Measurements from ENCODE around the gene AARSD1. TPM values are rescaled to one million over a fixed set of nuclear protein-coding genes. Genes with fewer than 3 reads are reported as not detected.

The AARSD1 gene
- total RNA-seq, 1 experiment from 2014 or later = 23.5 TPM

- H3K4me1 ChIP-seq (ENCODE audit: control insufficient read depth, insufficient read depth, low read length) = no peaks in the 10 kb centered on the region
- no peaks in the 10 kb centered on the region for H3K36me3 ChIP-seq (ENCODE audit: control insufficient read depth, insufficient read depth, low read length)
- DNase-seq (ENCODE audit: low read depth, low spot score) (no peak), ATAC-seq (no peak)
- CTCF ChIA-PET = no interaction called here
- H3K27ac ChIP-seq (ENCODE audit: low read length) = no peak overlapping the region
- in situ Hi-C loops (cut with HindIII; ENCODE audit: low pct_unique_long_range_greater_than_20kb, low sequenced_read_pairs) = no loop called here
- TF ChIP-seq SIN3A (IDR thresholded peaks at IDR 0.05; ENCODE audit: borderline replicate concordance, insufficient read depth, low read depth, low read length) (no peak), REST (IDR thresholded peaks at IDR 0.05; ENCODE audit: insufficient read depth in 1 of 2, low read depth in 2 of 2, low read length in 1 of 2) (no peak), POLR2AphosphoS5 (IDR thresholded peaks at IDR 0.05; ENCODE audit: low read depth, low read length) (no peak), TCF7L2 (IDR thresholded peaks at IDR 0.05; ENCODE audit: low read depth, low read length) (no peak), CTCF (IDR thresholded peaks at IDR 0.05) (no peak)
- intact Hi-C loops (cut with micrococcal nuclease; ENCODE audit: unreplicated experiment) = no loop called here
- BruUV-seq (replicated peaks) = no TSS peak
- no peaks in the 10 kb centered on the region for H3K9me3 ChIP-seq (ENCODE audit: control insufficient read depth, insufficient read depth, low read depth, low read length)
- POLR2A ChIA-PET = no interaction called here
- no peaks in the 10 kb centered on the region for H3K27me3 ChIP-seq (ENCODE audit: control insufficient read depth, insufficient read depth, low read length)
- no peak overlapping the region for H3K4me3 ChIP-seq (ENCODE audit: low read depth in 2 of 2, low read length in 2 of 2)
These were observed 14.0 kb downstream of the AARSD1 start for GRCh38 chr17:42950044-42950783.

DNA sequence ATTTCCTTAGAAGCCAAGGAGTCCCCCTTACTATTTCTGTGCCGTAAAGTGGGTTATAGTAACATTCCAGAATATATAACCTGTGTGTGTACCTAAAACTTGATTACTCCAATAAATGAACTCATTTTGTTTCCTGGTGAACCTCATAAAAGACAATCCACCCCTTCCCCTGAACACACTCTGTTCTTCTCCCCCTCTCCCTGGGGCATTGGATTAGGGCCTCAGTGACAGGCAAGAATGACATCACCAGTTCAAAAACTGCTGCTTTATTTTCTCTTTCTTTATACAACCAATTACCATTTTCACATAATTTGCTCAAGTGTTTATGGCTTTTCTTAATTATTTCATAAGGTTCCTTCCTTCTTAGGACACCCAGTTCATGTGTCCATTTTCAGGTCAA is 17.4 kb downstream of the AARSD1 start:
- ChIA-PET CTCF (no interaction called here), POLR2A (no interaction called here)
- Histone ChIP-seq H3K27me3 (ENCODE audit: control insufficient read depth, insufficient read depth, low read length) (no peaks in the 10 kb centered on the region), H3K27ac (ENCODE audit: low read length) (no peak overlapping the region), H3K4me3 (ENCODE audit: low read depth in 2 of 2, low read length in 2 of 2) (no peak overlapping the region), H3K9me3 (ENCODE audit: control insufficient read depth, insufficient read depth, low read depth, low read length) (no peaks in the 10 kb centered on the region), H3K4me1 (ENCODE audit: control insufficient read depth, insufficient read depth, low read length) (no peaks in the 10 kb centered on the region), H3K36me3 (ENCODE audit: control insufficient read depth, insufficient read depth, low read length) (no peaks in the 10 kb centered on the region)
- DNase-seq (ENCODE audit: low read depth, low spot score) (no peak), ATAC-seq (no peak)
- TF ChIP-seq SIN3A (IDR thresholded peaks at IDR 0.05; ENCODE audit: borderline replicate concordance, insufficient read depth, low read depth, low read length) (no peak), POLR2AphosphoS5 (IDR thresholded peaks at IDR 0.05; ENCODE audit: low read depth, low read length) (no peak), TCF7L2 (IDR thresholded peaks at IDR 0.05; ENCODE audit: low read depth, low read length) (no peak), REST (IDR thresholded peaks at IDR 0.05; ENCODE audit: insufficient read depth in 1 of 2, low read depth in 2 of 2, low read length in 1 of 2) (no peak), CTCF (IDR thresholded peaks at IDR 0.05) (no peak)
- no TSS peak for BruUV-seq (replicated peaks)
- intact Hi-C loops (cut with micrococcal nuclease; ENCODE audit: unreplicated experiment) (no loop called here), in situ Hi-C loops (cut with HindIII; ENCODE audit: low pct_unique_long_range_greater_than_20kb, low sequenced_read_pairs) (no loop called here)

All from Panc1 (cell line).